Astrocyte (in vitro differentiated cells and primary cell): Measurements from ENCODE around the gene RRP1. TPM values are rescaled to one million over a fixed set of nuclear protein-coding genes. Genes with fewer than 3 reads are reported as not detected.

ENCODE experiments used
- DNase-seq: peaks from one replicate; pipeline ENCODE4 v3.0.0-alpha.2; 2010; ENCODE audit warnings: low read depth
- FAIRE-seq: peaks from 2 replicates; lab custom pipeline; 2011; peaks lifted over from hg19 to GRCh38; lab: Jason Lieb, UNC
- H2AFZ ChIP-seq: 2 replicates; pipeline ENCODE4 v1.6.0; 2012; ENCODE audit warnings: low read depth, low read length, inconsistent platforms
- H3K27ac ChIP-seq: 2 replicates; pipeline ENCODE4 v1.5.1; 2011; ENCODE audit warnings: low read depth, low read length, inconsistent platforms
- H3K27me3 ChIP-seq: 2 replicates; pipeline ENCODE4 v1.6.0; 2011; ENCODE audit warnings: low read length, inconsistent platforms; ENCODE audit not compliant: insufficient read depth
- H3K36me3 ChIP-seq: 2 replicates; pipeline ENCODE4 v1.5.1; 2011; ENCODE audit warnings: low read length, inconsistent platforms; ENCODE audit not compliant: insufficient read depth
- H3K4me1 ChIP-seq: 2 replicates; pipeline ENCODE4 v1.5.1; 2011; ENCODE audit warnings: low read length, inconsistent platforms; ENCODE audit not compliant: insufficient read depth
- H3K4me2 ChIP-seq: 2 replicates; pipeline ENCODE4 v1.6.0; 2012; ENCODE audit warnings: low read length, inconsistent platforms
- H3K4me3 ChIP-seq: 2 replicates; pipeline ENCODE4 v1.5.1; 2011; ENCODE audit warnings: low read depth, mild to moderate bottlenecking, low read length, inconsistent platforms; ENCODE audit not compliant: insufficient read depth
- H3K79me2 ChIP-seq: 2 replicates; pipeline ENCODE4 v1.6.0; 2012; ENCODE audit warnings: mild to moderate bottlenecking, low read length, inconsistent platforms; ENCODE audit not compliant: insufficient read depth
- H3K9ac ChIP-seq: 2 replicates; pipeline ENCODE4 v1.6.0; 2012; ENCODE audit warnings: mild to moderate bottlenecking, low read length, inconsistent platforms
- H3K9me3 ChIP-seq: 2 replicates; pipeline ENCODE4 v1.5.1; 2012; ENCODE audit warnings: low read depth, mild to moderate bottlenecking, low read length, inconsistent platforms; ENCODE audit not compliant: insufficient read depth
- H4K20me1 ChIP-seq: 2 replicates; pipeline ENCODE4 v1.6.0; 2012; ENCODE audit warnings: low read length, inconsistent platforms; ENCODE audit not compliant: insufficient read depth
- H3K27ac Mint-ChIP-seq: one replicate; pipeline ENCODE4 v1.8.0; 2021; ENCODE audit warnings: mild to moderate bottlenecking, mixed read lengths; ENCODE audit not compliant: unreplicated experiment
- H3K27me3 Mint-ChIP-seq: one replicate; pipeline ENCODE4 v1.8.0; 2021; ENCODE audit warnings: low read depth, mixed read lengths; ENCODE audit not compliant: unreplicated experiment
- H3K36me3 Mint-ChIP-seq: one replicate; pipeline ENCODE4 v1.8.0; 2021; ENCODE audit warnings: low read depth, mixed read lengths; ENCODE audit not compliant: unreplicated experiment
- H3K4me1 Mint-ChIP-seq: one replicate; pipeline ENCODE4 v1.8.0; 2021; ENCODE audit warnings: low read depth, mixed read lengths; ENCODE audit not compliant: unreplicated experiment
- H3K4me3 Mint-ChIP-seq: one replicate; pipeline ENCODE4 v1.8.0; 2021; ENCODE audit warnings: mild to moderate bottlenecking, moderate library complexity, mixed read lengths; ENCODE audit not compliant: unreplicated experiment
- H3K9me3 Mint-ChIP-seq: one replicate; pipeline ENCODE4 v1.8.0; 2021; ENCODE audit warnings: mild to moderate bottlenecking, mixed read lengths; ENCODE audit not compliant: unreplicated experiment
- EZH2 ChIP-seq: IDR thresholded peaks from 2 replicates; pipeline ENCODE4 v1.6.1; 2012; ENCODE audit warnings: mild to moderate bottlenecking, low read length, inconsistent platforms; ENCODE audit not compliant: insufficient read depth
- total RNA-seq: library from RNA; stranded (reverse); gene quantifications from 2 replicates; pipeline ENCODE4 v1.2.1, GENCODE V29; 2021
- TF ChIP-seq, protein P1 (sequence below): IDR thresholded peaks from 2 replicates; pipeline ENCODE4 v1.5.1; 2011; ENCODE audit warnings: low read depth, mild to moderate bottlenecking, inconsistent platforms, low read length, moderate library complexity; ENCODE audit not compliant: insufficient read depth

RRP1 gene
- total RNA-seq, 1 donor from 2014 or later = 24.9 TPM

DNA sequence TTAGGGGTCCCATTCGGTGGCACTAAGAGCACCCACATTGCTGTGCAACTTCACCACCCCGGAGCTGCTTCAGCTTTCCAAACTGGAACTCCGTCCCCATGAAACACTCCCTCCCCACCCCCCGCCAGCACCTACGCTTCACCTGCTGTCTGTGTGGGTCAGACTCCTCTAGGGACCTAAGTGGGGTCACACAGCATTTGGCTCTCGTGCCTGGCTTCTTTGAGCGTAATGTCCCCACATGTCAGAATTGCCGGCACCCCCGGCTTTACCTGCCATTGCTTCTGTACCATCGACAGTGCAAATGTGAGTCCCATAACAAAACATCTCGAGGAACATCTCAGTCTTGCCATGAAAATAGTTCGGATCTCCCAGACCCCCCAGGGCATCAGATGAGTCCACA is 39.8 kb downstream of the RRP1 start:
- H4K20me1 ChIP-seq = no peaks in the 10 kb centered on the region
- no peak for FAIRE-seq
- H3K9me3 ChIP-seq = peaks cover 2% of the 10 kb centered on the region
- H3K27ac ChIP-seq = no peak overlapping the region
- peaks cover 13% of the 10 kb centered on the region for H3K27me3 Mint-ChIP-seq
- H3K9ac ChIP-seq = no peak overlapping the region
- no peak for TF ChIP-seq EZH2
- TF ChIP-seq, protein P1, sequence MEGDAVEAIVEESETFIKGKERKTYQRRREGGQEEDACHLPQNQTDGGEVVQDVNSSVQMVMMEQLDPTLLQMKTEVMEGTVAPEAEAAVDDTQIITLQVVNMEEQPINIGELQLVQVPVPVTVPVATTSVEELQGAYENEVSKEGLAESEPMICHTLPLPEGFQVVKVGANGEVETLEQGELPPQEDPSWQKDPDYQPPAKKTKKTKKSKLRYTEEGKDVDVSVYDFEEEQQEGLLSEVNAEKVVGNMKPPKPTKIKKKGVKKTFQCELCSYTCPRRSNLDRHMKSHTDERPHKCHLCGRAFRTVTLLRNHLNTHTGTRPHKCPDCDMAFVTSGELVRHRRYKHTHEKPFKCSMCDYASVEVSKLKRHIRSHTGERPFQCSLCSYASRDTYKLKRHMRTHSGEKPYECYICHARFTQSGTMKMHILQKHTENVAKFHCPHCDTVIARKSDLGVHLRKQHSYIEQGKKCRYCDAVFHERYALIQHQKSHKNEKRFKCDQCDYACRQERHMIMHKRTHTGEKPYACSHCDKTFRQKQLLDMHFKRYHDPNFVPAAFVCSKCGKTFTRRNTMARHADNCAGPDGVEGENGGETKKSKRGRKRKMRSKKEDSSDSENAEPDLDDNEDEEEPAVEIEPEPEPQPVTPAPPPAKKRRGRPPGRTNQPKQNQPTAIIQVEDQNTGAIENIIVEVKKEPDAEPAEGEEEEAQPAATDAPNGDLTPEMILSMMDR = no peak
- no peaks in the 10 kb centered on the region for H3K79me2 ChIP-seq
- peaks cover 4% of the 10 kb centered on the region for H3K9me3 Mint-ChIP-seq
- H3K4me1 ChIP-seq = peaks cover 9% of the 10 kb centered on the region
- peaks cover 6% of the 10 kb centered on the region for H3K36me3 Mint-ChIP-seq
- H3K4me3 ChIP-seq = no peak overlapping the region
- no peak overlapping the region for H3K4me2 ChIP-seq
- no peak overlapping the region for H3K27ac Mint-ChIP-seq
- peaks cover 6% of the 10 kb centered on the region for H3K27me3 ChIP-seq
- H2AFZ ChIP-seq = no peak overlapping the region
- no peak for DNase-seq
- no peaks in the 10 kb centered on the region for H3K36me3 ChIP-seq
- H3K4me3 Mint-ChIP-seq = no peak overlapping the region
- peaks cover 5% of the 10 kb centered on the region for H3K4me1 Mint-ChIP-seq

DNA sequence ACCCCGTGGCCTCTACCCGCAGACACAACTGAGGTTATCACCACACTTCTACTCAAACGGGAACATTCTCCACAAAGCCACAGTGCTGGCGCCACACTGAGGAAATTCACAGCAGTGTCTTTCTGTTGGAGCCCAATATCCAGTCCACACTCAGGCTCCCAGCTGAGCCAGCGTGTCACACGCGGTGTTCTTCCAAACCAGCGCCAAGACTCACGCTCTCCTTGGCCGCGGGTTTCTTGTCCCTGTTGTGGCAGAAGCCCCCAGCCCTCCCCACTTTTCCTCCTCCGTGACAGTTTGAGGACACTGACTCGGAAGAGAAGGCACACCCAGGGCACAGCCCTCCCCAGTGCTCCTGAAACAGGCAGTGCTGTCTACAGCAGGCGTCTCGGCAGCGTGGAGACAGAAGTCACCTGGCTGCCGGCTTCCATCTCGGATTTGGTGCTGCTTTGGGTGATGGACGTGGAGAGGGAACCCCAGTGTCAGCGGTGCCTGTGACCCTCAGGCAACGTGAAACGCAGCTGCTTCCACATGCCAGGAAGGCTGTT is 40.3 kb downstream of the RRP1 start:
- DNase-seq (no peak), FAIRE-seq (no peak)
- Histone ChIP-seq H3K4me1 (peaks cover 8% of the 10 kb centered on the region), H3K27ac (no peak overlapping the region), H2AFZ (no peak overlapping the region), H3K79me2 (no peaks in the 10 kb centered on the region), H3K36me3 (no peaks in the 10 kb centered on the region), H3K4me3 (no peak overlapping the region), H3K4me2 (no peak overlapping the region), H3K9me3 (peaks cover 2% of the 10 kb centered on the region), H3K9ac (no peak overlapping the region), H3K27me3 (peaks cover 6% of the 10 kb centered on the region), H4K20me1 (no peaks in the 10 kb centered on the region)
- Mint-ChIP-seq H3K9me3 (peaks cover 4% of the 10 kb centered on the region), H3K27ac (no peak overlapping the region), H3K4me1 (peaks cover 2% of the 10 kb centered on the region), H3K27me3 (peaks cover 13% of the 10 kb centered on the region), H3K4me3 (no peak overlapping the region), H3K36me3 (peaks cover 6% of the 10 kb centered on the region)
- no peak for TF ChIP-seq EZH2
- TF ChIP-seq, protein P1 = no peak

DNA sequence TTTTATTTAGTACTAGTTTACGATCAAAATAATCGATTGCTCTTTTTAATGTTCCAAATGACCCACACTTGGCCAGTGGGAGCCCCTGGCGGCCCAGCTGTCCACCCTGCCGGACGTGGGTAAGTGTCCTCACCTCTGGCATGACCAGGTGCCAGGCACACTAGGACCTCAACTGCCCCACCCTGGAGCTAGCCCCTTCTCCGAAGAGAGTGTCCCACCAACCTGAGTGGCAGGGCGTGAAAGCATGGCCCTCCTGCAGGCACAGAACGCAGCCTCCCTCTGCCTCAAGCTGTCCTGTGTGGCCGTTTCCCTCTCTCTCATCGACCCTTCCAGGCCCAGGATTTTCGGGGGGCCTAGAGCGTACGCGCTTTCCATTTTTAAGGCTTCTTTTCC is 42.8 kb downstream of the RRP1 start:
- Histone ChIP-seq H3K4me3 (no peak overlapping the region), H3K9ac (no peak overlapping the region), H3K9me3 (peaks cover 2% of the 10 kb centered on the region), H3K4me2 (no peak overlapping the region), H4K20me1 (no peaks in the 10 kb centered on the region), H3K79me2 (no peaks in the 10 kb centered on the region), H3K27ac (no peak overlapping the region), H3K36me3 (no peaks in the 10 kb centered on the region), H3K4me1 (no peaks in the 10 kb centered on the region), H2AFZ (no peak overlapping the region), H3K27me3 (peaks cover 9% of the 10 kb centered on the region)
- Mint-ChIP-seq H3K27me3 (peaks cover 31% of the 10 kb centered on the region), H3K4me3 (no peak overlapping the region), H3K4me1 (no peaks in the 10 kb centered on the region), H3K27ac (no peak overlapping the region), H3K9me3 (peaks cover 4% of the 10 kb centered on the region), H3K36me3 (peaks cover 6% of the 10 kb centered on the region)
- DNase-seq (no peak), FAIRE-seq (no peak)
- TF ChIP-seq, protein P1 = no peak
- no peak for TF ChIP-seq EZH2
